ENCODE measurements around the gene PCDHA9.
"Not testable (repeated sequence)": the region's sequence is repeated elsewhere in the genome, so short reads cannot be mapped to it uniquely, and the experiment has no call there.

The PCDHA9 gene

DNA sequence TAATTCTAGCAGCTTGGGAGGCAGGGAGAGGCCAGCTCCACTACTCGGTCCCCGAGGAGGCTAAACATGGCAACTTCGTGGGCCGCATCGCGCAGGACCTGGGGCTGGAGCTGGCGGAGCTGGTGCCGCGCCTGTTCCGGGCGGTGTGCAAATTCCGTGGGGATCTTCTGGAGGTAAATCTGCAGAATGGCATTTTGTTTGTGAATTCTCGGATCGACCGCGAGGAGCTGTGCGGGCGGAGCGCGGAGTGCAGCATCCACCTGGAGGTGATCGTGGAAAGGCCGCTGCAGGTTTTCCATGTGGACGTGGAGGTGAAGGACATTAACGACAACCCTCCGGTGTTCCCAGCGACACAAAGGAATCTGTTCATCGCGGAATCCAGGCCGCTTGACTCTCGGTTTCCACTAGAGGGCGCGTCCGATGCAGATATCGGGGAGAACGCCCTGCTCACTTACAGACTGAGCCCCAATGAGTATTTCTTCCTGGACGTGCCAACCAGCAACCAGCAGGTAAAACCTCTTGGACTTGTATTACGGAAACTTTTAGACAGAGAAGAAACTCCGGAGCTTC, 13.7 kb upstream of the PCDHA9 start:
- DNase-seq (ENCODE audit: low spot score): not testable (repeated sequence)

DNA sequence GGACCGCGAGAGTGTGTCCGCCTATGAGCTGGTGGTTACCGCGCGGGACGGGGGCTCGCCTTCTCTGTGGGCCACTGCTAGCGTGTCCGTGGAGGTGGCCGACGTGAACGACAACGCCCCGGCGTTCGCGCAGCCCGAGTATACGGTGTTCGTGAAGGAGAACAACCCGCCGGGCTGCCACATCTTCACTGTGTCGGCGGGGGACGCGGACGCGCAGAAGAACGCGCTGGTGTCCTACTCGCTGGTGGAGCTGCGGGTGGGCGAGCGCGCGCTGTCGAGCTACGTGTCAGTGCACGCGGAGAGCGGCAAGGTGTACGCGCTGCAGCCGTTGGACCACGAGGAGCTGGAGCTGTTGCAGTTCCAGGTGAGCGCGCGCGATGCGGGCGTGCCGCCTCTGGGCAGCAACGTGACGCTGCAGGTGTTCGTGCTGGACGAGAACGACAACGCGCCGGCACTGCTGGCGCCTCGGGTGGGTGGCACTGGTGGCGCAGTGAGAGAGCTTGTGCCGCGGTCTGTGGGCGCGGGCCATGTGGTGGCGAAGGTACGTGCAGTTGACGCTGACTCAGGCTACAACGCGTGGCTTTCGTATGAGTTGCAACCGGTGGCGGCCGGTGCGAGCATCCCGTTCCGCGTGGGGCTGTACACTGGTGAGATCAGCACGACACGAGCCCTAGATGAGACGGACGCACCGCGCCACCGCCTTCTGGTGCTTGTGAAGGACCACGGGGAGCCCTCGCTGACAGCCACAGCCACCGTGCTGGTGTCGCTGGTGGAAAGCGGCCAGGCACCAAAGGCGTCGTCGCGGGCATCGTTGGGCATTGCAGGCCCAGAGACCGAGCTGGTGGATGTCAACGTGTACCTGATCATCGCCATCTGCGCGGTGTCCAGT, 12.3 kb upstream of the PCDHA9 start:
- DNase-seq (ENCODE audit: low spot score): no peak

DNA sequence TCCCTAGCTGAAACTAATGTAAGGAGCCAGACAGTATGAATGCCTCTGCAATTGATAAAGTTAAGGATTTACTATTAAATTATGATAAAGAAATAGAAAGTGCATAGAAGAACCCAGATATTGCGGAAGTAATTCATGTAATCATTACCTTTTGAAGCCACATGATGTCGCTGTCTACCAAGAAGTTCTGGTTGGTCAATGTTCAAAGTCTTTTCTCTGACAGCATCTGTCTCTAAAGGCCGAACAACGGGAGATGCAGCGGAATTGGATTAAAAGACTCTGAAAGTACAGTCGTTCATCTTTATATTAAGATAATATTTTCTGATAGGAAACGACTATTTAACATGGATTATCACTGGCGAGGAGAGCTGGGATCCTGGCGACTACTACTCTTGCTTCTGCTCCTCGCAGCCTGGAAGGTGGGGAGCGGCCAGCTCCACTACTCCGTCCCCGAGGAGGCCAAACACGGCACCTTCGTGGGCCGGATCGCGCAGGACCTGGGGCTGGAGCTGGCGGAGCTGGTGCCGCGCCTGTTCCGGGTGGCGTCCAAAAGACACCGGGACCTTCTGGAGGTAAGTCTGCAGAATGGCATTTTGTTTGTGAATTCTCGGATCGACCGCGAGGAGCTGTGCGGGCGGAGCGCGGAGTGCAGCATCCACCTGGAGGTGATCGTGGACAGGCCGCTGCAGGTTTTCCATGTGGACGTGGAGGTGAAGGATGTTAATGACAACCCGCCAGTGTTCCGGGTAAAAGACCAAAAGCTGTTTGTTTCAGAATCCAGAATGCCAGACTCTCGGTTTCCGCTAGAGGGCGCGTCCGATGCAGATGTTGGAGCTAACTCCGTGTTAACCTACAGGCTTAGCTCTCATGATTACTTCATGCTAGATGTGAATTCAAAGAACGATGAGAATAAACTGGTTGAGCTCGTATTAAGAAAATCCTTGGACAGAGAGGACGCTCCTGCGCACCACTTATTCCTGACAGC, 6.9 kb upstream of the PCDHA9 start, which contains the start of gene PCDHA8:
TSS of gene PCDHA8 (plus strand) at position 210 of the 985 bp plus-strand sequence. CDS start at position 345, 135 bp downstream.
- peak; percentile 4 for DNase-seq (ENCODE audit: low spot score)

DNA sequence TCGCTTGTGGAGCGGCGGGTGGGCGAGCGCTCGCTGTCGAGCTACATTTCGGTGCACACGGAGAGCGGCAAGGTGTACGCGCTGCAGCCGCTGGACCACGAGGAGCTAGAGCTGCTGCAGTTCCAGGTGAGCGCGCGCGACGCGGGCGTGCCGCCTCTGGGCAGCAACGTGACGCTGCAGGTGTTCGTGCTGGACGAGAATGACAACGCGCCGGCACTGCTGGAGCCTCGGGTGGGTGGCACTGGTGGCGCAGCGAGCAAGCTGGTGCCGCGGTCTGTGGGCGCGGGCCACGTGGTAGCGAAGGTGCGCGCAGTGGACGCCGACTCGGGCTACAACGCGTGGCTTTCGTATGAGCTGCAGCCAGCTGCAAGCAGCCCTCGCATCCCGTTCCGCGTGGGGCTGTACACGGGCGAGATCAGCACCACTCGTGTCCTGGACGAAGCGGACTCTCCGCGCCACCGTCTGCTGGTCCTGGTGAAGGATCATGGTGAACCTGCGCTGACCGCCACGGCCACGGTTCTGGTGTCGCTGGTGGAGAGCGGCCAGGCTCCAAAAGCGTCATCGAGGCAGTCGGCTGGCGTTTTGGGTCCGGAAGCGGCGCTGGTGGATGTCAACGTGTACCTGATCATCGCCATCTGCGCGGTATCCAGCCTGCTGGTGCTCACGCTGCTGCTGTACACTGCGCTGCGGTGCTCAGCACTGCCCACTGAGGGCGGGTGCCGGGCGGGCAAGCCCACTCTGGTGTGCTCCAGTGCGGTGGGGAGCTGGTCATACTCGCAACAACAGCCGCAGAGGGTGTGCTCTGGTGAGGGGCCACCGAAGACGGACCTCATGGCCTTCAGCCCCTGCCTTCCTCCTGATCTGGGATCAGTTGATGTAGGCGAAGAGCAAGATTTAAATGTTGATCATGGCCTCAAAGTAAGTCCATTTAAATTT, 5.1 kb upstream of the PCDHA9 start:
- DNase-seq (ENCODE audit: low spot score): no peak

DNA sequence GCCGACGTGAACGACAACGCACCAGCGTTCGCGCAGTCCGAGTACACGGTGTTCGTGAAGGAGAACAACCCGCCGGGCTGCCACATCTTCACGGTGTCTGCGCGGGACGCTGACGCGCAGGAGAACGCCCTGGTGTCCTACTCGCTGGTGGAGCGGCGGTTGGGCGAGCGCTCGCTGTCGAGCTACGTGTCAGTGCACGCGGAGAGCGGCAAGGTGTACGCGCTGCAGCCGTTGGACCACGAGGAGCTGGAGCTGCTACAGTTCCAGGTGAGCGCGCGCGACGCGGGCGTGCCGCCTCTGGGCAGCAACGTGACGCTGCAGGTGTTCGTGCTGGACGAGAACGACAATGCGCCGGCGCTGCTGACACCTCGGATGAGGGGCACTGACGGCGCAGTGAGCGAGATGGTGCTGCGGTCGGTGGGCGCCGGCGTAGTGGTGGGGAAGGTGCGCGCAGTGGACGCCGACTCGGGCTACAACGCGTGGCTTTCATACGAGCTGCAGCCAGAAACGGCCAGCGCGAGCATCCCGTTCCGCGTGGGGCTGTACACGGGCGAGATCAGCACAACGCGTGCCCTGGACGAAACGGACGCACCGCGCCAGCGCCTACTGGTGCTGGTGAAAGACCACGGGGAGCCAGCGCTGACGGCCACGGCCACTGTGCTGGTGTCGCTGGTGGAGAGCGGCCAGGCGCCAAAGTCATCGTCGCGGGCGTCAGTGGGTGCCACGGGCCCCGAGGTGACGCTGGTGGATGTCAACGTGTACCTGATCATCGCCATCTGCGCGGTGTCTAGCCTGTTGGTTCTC, 1.9 kb downstream of the PCDHA9 start:
- not testable (repeated sequence) for DNase-seq (ENCODE audit: low spot score)

DNA sequence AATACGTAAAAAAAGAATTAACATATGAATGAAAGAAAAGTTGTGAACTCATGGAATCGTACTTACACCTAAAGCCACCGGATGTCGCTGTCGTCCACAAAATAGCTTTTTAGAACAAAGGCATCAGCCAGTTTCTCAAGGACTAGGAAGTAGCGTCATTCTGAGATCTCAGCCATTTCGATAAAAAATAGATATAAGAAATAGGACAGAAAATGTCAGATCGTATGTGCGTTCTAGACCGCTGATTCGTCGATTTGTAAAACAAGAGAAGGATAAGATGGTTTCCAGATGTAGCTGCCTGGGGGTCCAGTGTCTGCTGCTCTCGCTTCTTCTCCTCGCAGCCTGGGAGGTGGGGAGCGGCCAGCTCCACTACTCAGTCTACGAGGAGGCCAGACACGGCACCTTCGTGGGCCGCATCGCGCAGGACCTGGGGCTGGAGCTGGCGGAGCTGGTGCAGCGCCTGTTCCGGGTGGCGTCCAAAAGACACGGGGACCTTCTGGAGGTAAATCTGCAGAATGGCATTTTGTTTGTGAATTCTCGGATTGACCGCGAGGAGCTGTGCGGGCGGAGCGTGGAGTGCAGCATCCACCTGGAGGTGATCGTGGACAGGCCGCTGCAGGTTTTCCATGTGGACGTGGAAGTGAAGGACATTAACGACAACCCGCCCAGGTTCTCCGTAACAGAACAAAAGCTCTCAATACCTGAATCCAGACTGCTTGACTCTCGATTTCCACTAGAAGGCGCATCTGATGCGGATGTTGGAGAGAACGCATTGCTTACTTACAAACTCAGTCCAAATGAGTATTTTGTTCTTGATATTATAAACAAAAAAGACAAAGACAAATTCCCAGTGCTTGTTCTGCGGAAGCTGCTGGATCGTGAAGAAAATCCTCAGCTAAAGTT, 7.8 kb downstream of the PCDHA9 start, which contains the start of gene PCDHA10:
TSS of gene PCDHA10 (plus strand) at position 126 of the 903 bp plus-strand sequence. CDS start at position 278, 152 bp downstream.
- DNase-seq (ENCODE audit: low spot score): no peak

DNA sequence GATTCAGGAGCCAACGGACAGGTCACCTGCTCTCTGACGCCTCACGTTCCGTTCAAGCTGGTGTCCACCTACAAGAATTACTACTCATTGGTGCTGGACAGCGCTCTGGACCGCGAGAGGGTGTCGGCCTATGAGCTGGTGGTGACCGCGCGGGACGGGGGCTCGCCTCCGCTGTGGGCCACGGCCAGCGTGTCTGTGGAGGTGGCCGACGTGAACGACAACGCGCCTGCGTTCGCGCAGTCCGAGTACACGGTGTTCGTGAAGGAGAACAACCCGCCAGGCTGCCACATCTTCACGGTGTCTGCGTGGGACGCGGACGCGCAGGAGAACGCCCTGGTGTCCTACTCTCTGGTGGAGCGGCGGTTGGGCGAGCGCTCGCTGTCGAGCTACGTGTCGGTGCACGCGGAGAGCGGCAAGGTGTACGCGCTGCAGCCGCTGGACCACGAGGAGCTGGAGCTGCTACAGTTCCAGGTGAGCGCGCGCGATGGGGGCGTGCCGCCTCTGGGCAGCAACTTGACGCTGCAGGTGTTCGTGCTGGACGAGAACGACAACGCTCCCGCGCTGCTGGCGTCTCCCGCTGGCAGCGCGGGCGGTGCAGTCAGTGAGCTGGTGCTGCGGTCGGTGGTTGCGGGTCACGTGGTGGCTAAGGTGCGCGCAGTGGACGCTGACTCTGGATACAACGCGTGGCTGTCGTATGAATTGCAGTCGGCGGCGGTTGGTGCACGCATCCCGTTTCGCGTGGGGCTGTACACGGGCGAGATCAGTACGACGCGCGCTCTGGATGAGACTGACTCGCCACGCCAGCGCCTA, 9.2 kb downstream of the PCDHA9 start:
- no peak for DNase-seq (ENCODE audit: low spot score)

DNA sequence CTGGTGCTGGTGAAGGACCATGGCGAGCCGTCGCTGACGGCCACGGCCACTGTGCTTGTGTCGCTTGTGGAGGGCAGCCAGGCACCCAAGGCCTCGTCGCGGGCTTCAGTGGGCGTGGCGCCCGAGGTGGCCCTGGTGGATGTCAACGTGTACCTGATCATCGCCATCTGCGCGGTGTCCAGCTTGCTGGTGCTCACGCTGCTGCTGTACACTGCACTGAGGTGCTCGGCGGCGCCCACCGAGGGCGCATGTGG, 9.7 kb downstream of the PCDHA9 start:
- no peak for DNase-seq (ENCODE audit: low spot score)

DNA sequence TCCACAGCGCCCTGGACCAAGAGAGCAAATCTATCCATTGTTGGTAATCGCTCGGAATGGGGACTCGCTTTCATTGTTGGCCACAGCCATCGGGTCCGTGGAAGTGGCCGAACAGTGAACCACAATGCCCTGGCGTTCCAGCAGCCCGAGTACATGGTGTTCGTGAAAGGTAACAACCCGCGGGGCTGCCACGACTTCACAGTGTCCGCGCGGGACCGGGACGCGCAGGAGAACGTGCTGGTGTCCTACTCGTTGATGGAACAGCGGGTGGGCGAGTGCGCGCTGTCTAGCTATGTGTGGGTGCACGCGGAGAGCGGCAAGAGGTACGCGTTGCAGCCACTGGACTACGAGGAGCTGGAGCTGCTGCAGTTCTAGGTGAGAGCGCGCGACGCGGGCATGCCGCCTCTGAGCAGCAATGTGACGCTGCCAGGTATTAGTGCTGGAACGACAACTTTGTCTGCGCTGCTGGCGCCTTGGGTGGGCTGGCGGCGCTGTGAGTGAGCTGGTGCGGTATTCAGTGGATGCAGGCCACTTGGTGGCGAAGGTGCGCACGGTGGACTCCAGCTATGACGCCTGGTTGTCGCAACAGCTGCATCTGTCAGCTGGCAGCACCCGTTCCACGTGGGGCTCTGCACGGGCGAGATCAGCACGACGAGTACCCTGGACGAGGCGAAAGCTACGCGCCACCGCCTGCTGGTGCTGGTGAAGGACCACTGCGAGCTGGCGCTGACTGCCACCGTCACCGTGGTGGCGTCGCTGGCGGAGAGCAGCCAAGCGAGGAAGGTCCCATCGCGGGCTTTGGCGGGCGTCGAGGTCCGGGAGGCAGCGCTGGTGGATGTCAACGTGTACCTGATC, 14.5 kb downstream of the PCDHA9 start:
- no peak for DNase-seq (ENCODE audit: low spot score)

DNA sequence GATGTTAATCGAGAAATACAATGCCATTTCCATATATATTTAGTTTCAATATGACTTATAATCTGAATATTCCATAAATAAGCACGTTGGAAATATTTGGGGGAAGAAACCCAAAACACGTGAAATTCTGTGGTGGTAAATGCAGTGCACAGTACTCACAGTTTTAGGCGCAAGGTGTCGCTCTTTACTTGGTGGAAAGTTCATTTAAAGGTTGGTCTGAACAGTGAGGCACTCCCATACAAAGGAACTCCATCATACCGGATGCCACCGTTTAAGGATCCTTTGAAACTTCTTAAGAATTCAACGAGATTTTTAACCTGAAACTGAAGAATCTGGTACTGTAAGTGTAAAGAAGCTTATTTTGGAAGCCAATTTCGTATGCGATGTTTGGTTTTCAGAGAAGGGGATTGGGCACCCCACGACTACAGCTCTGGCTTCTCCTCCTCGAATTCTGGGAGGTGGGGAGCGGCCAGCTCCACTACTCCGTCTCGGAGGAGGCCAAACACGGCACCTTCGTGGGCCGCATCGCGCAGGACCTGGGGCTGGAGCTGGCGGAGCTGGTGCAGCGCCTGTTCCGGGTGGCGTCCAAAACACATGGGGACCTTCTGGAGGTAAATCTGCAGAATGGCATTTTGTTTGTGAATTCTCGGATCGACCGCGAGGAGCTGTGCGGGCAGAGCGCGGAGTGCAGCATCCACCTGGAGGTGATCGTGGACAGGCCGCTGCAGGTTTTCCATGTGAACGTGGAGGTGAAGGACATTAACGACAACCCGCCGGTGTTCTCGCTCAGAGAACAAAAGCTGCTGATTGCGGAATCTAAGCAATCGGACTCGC, 20.8 kb downstream of the PCDHA9 start, which contains the start of gene PCDHA11:
TSS of gene PCDHA11 (plus strand) at position 237 of the 834 bp plus-strand sequence. CDS start at position 384, 147 bp downstream.
- DNase-seq (ENCODE audit: low spot score): no peak

DNA sequence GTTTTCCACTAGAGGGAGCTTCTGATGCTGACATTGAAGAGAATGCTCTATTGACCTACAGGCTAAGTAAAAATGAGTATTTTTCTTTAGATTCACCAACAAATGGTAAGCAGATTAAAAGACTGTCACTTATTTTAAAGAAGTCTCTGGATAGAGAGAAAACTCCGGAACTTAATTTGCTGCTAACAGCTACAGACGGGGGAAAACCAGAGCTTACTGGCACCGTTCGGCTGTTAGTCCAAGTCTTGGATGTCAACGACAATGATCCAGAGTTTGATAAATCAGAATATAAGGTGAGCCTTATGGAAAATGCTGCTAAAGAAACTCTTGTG, 21.3 kb downstream of the PCDHA9 start:
- DNase-seq (ENCODE audit: low spot score): no peak

DNA sequence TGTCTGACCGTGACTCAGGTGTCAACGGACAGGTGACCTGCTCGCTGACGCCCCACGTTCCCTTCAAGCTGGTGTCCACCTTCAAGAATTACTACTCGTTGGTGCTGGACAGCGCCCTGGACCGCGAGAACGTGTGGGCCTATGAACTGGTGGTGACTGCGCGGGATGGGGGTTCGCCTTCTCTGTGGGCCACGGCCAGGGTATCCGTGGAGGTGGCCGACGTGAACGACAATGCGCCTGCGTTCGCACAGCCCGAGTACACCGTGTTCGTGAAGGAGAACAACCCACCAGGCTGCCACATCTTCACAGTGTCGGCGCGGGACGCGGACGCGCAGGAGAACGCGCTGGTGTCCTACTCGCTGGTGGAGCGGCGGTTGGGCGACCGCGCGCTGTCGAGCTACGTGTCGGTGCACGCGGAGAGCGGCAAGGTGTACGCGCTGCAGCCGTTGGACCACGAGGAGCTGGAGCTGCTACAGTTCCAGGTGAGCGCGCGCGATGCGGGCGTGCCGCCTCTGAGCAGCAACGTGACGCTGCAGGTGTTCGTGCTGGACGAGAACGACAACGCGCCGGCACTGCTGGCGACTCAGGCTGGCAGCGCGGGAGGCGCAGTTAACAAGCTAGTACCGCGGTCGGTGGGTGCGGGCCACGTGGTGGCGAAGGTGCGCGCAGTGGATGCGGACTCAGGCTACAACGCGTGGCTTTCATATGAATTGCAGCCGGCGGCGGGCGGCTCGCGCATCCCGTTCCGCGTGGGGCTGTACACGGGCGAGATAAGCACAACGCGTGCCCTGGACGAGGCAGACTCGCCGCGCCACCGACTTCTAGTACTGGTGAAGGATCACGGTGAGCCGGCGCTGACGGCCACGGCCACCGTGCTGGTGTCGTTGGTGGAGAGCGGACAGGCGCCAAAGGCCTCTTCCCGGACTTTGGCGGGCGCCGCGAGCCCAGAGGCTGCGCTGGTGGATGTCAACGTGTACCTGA, 22.3 kb downstream of the PCDHA9 start:
- DNase-seq (ENCODE audit: low spot score): no peak

DNA sequence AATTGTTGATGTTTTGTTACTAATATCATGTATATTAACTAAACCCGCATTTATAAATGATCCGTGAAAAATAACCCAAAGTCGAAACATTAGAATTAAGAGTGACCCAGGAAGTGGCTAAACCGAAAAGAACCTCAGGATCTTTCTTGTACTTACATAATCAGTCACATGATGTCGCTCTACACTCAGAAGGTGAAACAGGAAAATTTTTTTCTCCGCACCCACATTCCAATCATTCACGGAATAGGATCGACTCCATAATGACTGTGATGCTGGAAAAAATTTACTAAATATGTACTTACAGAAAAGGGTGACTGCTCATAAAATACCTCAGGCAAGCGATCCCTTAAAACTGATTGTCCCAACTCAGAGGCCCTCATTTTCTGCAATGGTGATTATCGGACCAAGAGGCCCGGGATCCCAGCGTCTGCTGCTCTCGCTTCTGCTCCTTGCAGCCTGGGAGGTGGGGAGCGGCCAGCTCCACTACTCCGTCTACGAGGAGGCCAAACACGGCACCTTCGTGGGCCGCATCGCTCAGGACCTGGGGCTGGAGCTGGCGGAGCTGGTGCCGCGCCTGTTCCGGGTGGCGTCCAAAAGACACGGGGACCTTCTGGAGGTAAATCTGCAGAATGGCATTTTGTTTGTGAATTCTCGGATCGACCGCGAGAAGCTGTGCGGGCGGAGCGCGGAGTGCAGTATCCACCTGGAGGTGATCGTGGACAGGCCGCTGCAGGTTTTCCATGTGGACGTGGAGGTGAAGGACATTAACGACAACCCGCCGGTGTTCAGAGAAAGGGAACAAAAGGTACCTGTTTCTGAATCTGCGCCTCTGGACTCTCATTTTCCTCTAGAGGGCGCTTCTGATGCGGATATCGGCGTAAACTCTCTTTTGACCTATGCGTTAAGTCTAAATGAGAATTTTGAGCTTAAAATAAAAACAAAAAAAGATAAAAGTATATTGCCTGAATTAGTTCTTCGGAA, 27.2 kb downstream of the PCDHA9 start, which contains the start of gene PCDHA12:
TSS of gene PCDHA12 (plus strand) at position 224 of the 981 bp plus-strand sequence. CDS start at position 389, 165 bp downstream.
- no peak for DNase-seq (ENCODE audit: low spot score)
